Stimulated activated CD4-positive, alpha-beta T cell treated with anti-CD3 and anti-CD28 coated beads, Interleukin-4, amount 100 ng/mL, for 48 hours (primary cell): ENCODE measurements around the gene STX8.

ENCODE experiments used
- DNase-seq, 2 donors: peaks; one replicate each; pipeline ENCODE4 v3.0.0-alpha.2; 2020; ENCODE audit warnings: low read depth in 2 of 2

The STX8 gene

GRCh38 chr17:9209347-9209746 lies 366.3 kb downstream of the STX8 start:
- no peak for DNase-seq

- no peak for DNase-seq
Observed at GRCh38 chr17:9208381-9209105, 367.1 kb downstream of the STX8 start.

- no peak for DNase-seq
Observed at GRCh38 chr17:9206741-9207332, 368.8 kb downstream of the STX8 start.

GRCh38 chr17:9206410-9206703 lies 369.3 kb downstream of the STX8 start:
- no peak for DNase-seq

GRCh38 chr17:9205520-9206409 lies 369.9 kb downstream of the STX8 start:
- no peak for DNase-seq

GRCh38 chr17:9204637-9205329 lies 370.8 kb downstream of the STX8 start:
- DNase-seq, result no peak

- no peak for DNase-seq
Observed at GRCh38 chr17:9203771-9204425, 371.7 kb downstream of the STX8 start.

GRCh38 chr17:9202532-9202931 lies 373.1 kb downstream of the STX8 start:
- no peak for DNase-seq

- no peak for DNase-seq
Observed at GRCh38 chr17:9200699-9201359, 374.8 kb downstream of the STX8 start.
